ENCODE data around the gene POLR1A.

The POLR1A gene

GRCh38 chr2:86124683-86125082 is 19.0 kb upstream of the POLR1A start:
- H3K9me3 ChIP-seq (ENCODE audit: insufficient read depth, low read depth, low read length) = no peaks in the 10 kb centered on the region
- no peaks in the 10 kb centered on the region for H4K20me1 ChIP-seq (ENCODE audit: insufficient read depth, low read length, poor library complexity, severe bottlenecking)
- no peaks in the 10 kb centered on the region for H3K27me3 ChIP-seq (ENCODE audit: insufficient read depth, low read length, poor library complexity, severe bottlenecking)
- TF ChIP-seq EZH2phosphoT487 (IDR thresholded peaks at IDR 0.05; ENCODE audit: borderline replicate concordance) = no peak
- no peak for TF ChIP-seq CTCF (conservative IDR thresholded peaks at IDR 0.05; ENCODE audit: low read length)
- H3K36me3 ChIP-seq (ENCODE audit: insufficient read depth, low read length) = peaks cover 99% of the 10 kb centered on the region
- no peak overlapping the region for H3K4me3 ChIP-seq (ENCODE audit: low read length, poor library complexity, severe bottlenecking)
- no peaks in the 10 kb centered on the region for H3K9me2 ChIP-seq (replicated peaks; ENCODE audit: low read depth, low read length)
- H3K4me2 ChIP-seq (ENCODE audit: low read depth, low read length, poor library complexity, severe bottlenecking) = no peak overlapping the region
- no peak overlapping the region for H2AFZ ChIP-seq (ENCODE audit: low read length)
- H3F3A ChIP-seq (ENCODE audit: low read depth) = no peaks in the 10 kb centered on the region
- H3K4me1 ChIP-seq (ENCODE audit: insufficient read depth, low read length, poor library complexity, severe bottlenecking) = no peaks in the 10 kb centered on the region
- H3K79me2 ChIP-seq (ENCODE audit: insufficient read depth, low read length) = no peaks in the 10 kb centered on the region
- H3K9ac ChIP-seq (ENCODE audit: low read depth, low read length, poor library complexity, severe bottlenecking) = no peak overlapping the region

GRCh38 chr2:86123328-86123925 is 17.7 kb upstream of the POLR1A start:
- peaks cover 100% of the 10 kb centered on the region for H3K36me3 ChIP-seq (ENCODE audit: insufficient read depth, low read length)
- no peak overlapping the region for H3K9ac ChIP-seq (ENCODE audit: low read depth, low read length, poor library complexity, severe bottlenecking)
- H3K79me2 ChIP-seq (ENCODE audit: insufficient read depth, low read length) = no peaks in the 10 kb centered on the region
- no peaks in the 10 kb centered on the region for H3K9me3 ChIP-seq (ENCODE audit: insufficient read depth, low read depth, low read length)
- H3K9me2 ChIP-seq (replicated peaks; ENCODE audit: low read depth, low read length) = no peaks in the 10 kb centered on the region
- no peaks in the 10 kb centered on the region for H3K27me3 ChIP-seq (ENCODE audit: insufficient read depth, low read length, poor library complexity, severe bottlenecking)
- H2AFZ ChIP-seq (ENCODE audit: low read length) = no peak overlapping the region
- H3K4me3 ChIP-seq (ENCODE audit: low read length, poor library complexity, severe bottlenecking) = no peak overlapping the region
- H3F3A ChIP-seq (ENCODE audit: low read depth) = no peaks in the 10 kb centered on the region
- H3K4me2 ChIP-seq (ENCODE audit: low read depth, low read length, poor library complexity, severe bottlenecking) = no peak overlapping the region
- no peaks in the 10 kb centered on the region for H3K4me1 ChIP-seq (ENCODE audit: insufficient read depth, low read length, poor library complexity, severe bottlenecking)
- H4K20me1 ChIP-seq (ENCODE audit: insufficient read depth, low read length, poor library complexity, severe bottlenecking) = no peaks in the 10 kb centered on the region
- TF ChIP-seq EZH2phosphoT487 (IDR thresholded peaks at IDR 0.05; ENCODE audit: borderline replicate concordance) (no peak), CTCF (conservative IDR thresholded peaks at IDR 0.05; ENCODE audit: low read length) (no peak)

DNA sequence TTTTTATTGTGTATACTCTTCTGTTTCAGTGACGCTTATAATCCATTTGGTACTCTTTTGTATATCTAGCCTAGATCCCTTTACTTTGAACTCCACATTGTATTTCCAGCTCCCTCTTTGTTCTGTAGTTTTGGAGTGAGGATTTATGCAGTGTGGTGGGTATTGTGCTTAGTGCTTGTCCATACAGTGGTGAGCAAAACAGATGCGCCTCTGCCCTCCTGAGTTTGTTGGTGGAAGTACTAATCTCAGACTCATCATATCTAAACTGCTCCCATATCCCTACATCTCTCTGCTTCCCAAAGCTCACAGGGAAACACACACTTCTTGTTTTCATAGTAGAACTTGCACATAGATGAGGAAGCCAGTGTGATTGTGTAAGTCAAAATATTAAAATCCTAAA is 12.4 kb upstream of the POLR1A start:
- no peaks in the 10 kb centered on the region for H3F3A ChIP-seq (ENCODE audit: low read depth)
- no peak overlapping the region for H3K9ac ChIP-seq (ENCODE audit: low read depth, low read length, poor library complexity, severe bottlenecking)
- no peak overlapping the region for H3K4me3 ChIP-seq (ENCODE audit: low read length, poor library complexity, severe bottlenecking)
- peaks cover 6% of the 10 kb centered on the region for H3K4me1 ChIP-seq (ENCODE audit: insufficient read depth, low read length, poor library complexity, severe bottlenecking)
- no peaks in the 10 kb centered on the region for H3K9me3 ChIP-seq (ENCODE audit: insufficient read depth, low read depth, low read length)
- peaks cover 95% of the 10 kb centered on the region for H3K36me3 ChIP-seq (ENCODE audit: insufficient read depth, low read length)
- no peaks in the 10 kb centered on the region for H3K9me2 ChIP-seq (replicated peaks; ENCODE audit: low read depth, low read length)
- no peak overlapping the region for H3K4me2 ChIP-seq (ENCODE audit: low read depth, low read length, poor library complexity, severe bottlenecking)
- H3K79me2 ChIP-seq (ENCODE audit: insufficient read depth, low read length) = peaks cover 25% of the 10 kb centered on the region; the same call in 1 of the 2 replicates
- TF ChIP-seq EZH2phosphoT487 (IDR thresholded peaks at IDR 0.05; ENCODE audit: borderline replicate concordance) (no peak), CTCF (conservative IDR thresholded peaks at IDR 0.05; ENCODE audit: low read length) (no peak)
- no peak overlapping the region for H2AFZ ChIP-seq (ENCODE audit: low read length)
- no peaks in the 10 kb centered on the region for H3K27me3 ChIP-seq (ENCODE audit: insufficient read depth, low read length, poor library complexity, severe bottlenecking)
- H4K20me1 ChIP-seq (ENCODE audit: insufficient read depth, low read length, poor library complexity, severe bottlenecking) = peaks cover 28% of the 10 kb centered on the region

Measured in Loucy (cell line).